GM12878 (cell line): Measurements from ENCODE around the gene SYT1. TPM values are rescaled to one million over a fixed set of nuclear protein-coding genes. Genes with fewer than 3 reads are reported as not detected.

Experiments
- ATAC-seq: fragments of 200-7000 bp; cut with Tn5 transposase; 3 replicates; pipeline ENCODE4 v1.9.1; 2020; ENCODE audit warnings: mild to moderate bottlenecking, moderate library complexity
- BruUV-seq: library from RNA; stranded (reverse); fragments of 400-500 nt; replicated peaks from 2 replicates; lab custom pipeline; 2021; lab: Mats Ljungman, UMichigan
- CTCF ChIA-PET: fragments of 300-600 bp; sonication (Branson Sonifier 250); formaldehyde crosslinking; extraction: SDS; loops from one replicate; lab custom pipeline; 2021; ENCODE audit warnings: inconsistent platforms; lab: Yijun Ruan, JAX
- POLR2A ChIA-PET: fragments of 350-600 bp; formaldehyde crosslinking; extraction: SDS; loops from one replicate; lab custom pipeline; 2021; ENCODE audit warnings: inconsistent platforms; lab: Charles Lee
- RAD21 ChIA-PET: fragments of 300-600 bp; sonication (Branson Sonifier 250); formaldehyde crosslinking; loops from one replicate; lab custom pipeline; 2023; ENCODE audit warnings: antibody characterized with exemption; ENCODE audit not compliant: unreplicated experiment; lab: Charles Lee
- SMC1A ChIA-PET: fragments of 300-600 bp; sonication (Branson Sonifier 250); formaldehyde crosslinking; loops from one replicate; lab custom pipeline; 2023; ENCODE audit not compliant: unreplicated experiment, uncharacterized antibody; lab: Charles Lee
- DNase-seq: peaks from one replicate; pipeline ENCODE4 v3.0.0-alpha.2; 2011; ENCODE audit warnings: low read depth, low spot score
- FAIRE-seq: peaks from 3 replicates; lab custom pipeline; 2011; peaks lifted over from hg19 to GRCh38; lab: Jason Lieb, UNC
- H2AFZ ChIP-seq: 2 replicates; pipeline ENCODE4 v1.6.0; 2011; ENCODE audit warnings: low read depth, low read length, control low read depth; ENCODE audit not compliant: control insufficient read depth
- H3K27ac ChIP-seq: 2 replicates; pipeline ENCODE4 v1.5.1; 2011; ENCODE audit warnings: control low read depth; ENCODE audit not compliant: control insufficient read depth, insufficient read depth
- H3K27me3 ChIP-seq, 2 experiments: replicated peaks in 1 of 2; 2 replicates each; pipeline versions ENCODE4 v1.6.0 to v1.6.1; 2011; ENCODE audit warnings: low read length in 1 of 2; ENCODE audit not compliant: control insufficient read depth in 2 of 2, insufficient read depth in 2 of 2
- H3K36me3 ChIP-seq, 2 experiments: 2 replicates each; pipeline ENCODE4 v1.5.1; 2011; ENCODE audit warnings: low read length in 1 of 2; ENCODE audit not compliant: control insufficient read depth in 2 of 2, insufficient read depth in 2 of 2
- H3K4me1 ChIP-seq: 2 replicates; pipeline ENCODE4 v1.6.1; 2011; ENCODE audit warnings: mild to moderate bottlenecking, low read length, moderate library complexity, mixed read lengths; ENCODE audit not compliant: control insufficient read depth, insufficient read depth
- H3K4me2 ChIP-seq: 2 replicates; pipeline ENCODE4 v1.6.0; 2011; ENCODE audit warnings: control low read depth; ENCODE audit not compliant: control insufficient read depth, insufficient read depth
- H3K4me3 ChIP-seq: fragments of 200-600 bp; sonication (generic); 2 replicates; pipeline ENCODE4 v1.5.1; 2016
- H3K79me2 ChIP-seq: 2 replicates; pipeline ENCODE4 v1.6.0; 2011; ENCODE audit warnings: low read length; ENCODE audit not compliant: control insufficient read depth, insufficient read depth
- H3K9ac ChIP-seq: 2 replicates; pipeline ENCODE4 v1.8.0; 2011; ENCODE audit warnings: low read length, control low read depth, mixed read lengths; ENCODE audit not compliant: control insufficient read depth, insufficient read depth
- H3K9me3 ChIP-seq: replicated peaks from 3 replicates; pipeline ENCODE4 v1.5.1; 2011; ENCODE audit warnings: mild to moderate bottlenecking, low read length; ENCODE audit not compliant: control insufficient read depth, insufficient read depth
- H4K20me1 ChIP-seq: 2 replicates; pipeline ENCODE4 v1.6.0; 2011; ENCODE audit not compliant: control insufficient read depth, insufficient read depth
- CBFB ChIP-seq: IDR thresholded peaks from 2 replicates; pipeline ENCODE4 v1.6.1; 2016; ENCODE audit warnings: antibody characterized with exemption, low read depth
- RUNX3 ChIP-seq: IDR thresholded peaks from 2 replicates; pipeline ENCODE4 v1.6.1; 2012; ENCODE audit warnings: low read length, inconsistent platforms
- WRNIP1 ChIP-seq: IDR thresholded peaks from 2 replicates; pipeline ENCODE4 v1.6.1; 2011; ENCODE audit warnings: low read depth, low read length, improper control_type of control experiment, borderline replicate concordance
- ZBTB33 ChIP-seq: fragments of 450-650 bp; IDR thresholded peaks from 2 replicates; pipeline ENCODE4 v1.6.1; 2017; ENCODE audit warnings: mild to moderate bottlenecking
- WGBS: methylation state at CpG from one replicate; pipeline ENCODE4 v1.1.6; 2016; ENCODE audit warnings: low lambda C conversion rate; ENCODE audit not compliant: insufficient replicate concordance, insufficient coverage; ENCODE audit errors: missing lambda C conversion rate; 5-methylcytosine and 5-hydroxymethylcytosine counted together
- in situ Hi-C: fragments of 300-500 bp; cut with MboI; formaldehyde crosslinking; loops from 9 replicates; pipeline ENCODE4 v1.14.3; 2018; ENCODE audit warnings: mixed read lengths
- intact Hi-C: fragments of 100-400 bp; cut with micrococcal nuclease; formaldehyde crosslinking; loops from one replicate; pipeline ENCODE4 v1.14.2; 2022; ENCODE audit not compliant: unreplicated experiment
- polyA plus RNA-seq, 11 experiments: library from polyadenylated mRNA; depleted of rRNA in 4 of 11; unstranded in 6 of 11; stranded (reverse) in 5 of 11; fragments of >200 nt; fragmentation: Nextera tagmentation in 4 of 11; fragmentation: Illumina TruSeq in 1 of 11; extraction: Ambion mirVana in 4 of 11; extraction: Trizol in 1 of 11; gene quantifications; 1 replicate in 1 of 11; 2 replicates in 10 of 11; pipeline versions ENCODE4 v1.2.1 to v1.2.3, GENCODE V29; 2011 to 2016; ENCODE audit warnings: inconsistent platforms in 2 of 11, missing spikeins in 2 of 11, low read depth in 1 of 11
- total RNA-seq, 4 experiments: library from RNA; depleted of rRNA in 3 of 4; stranded (reverse); fragments of >200 nt in 3 of 4; fragmentation: Illumina TruSeq in 1 of 4; extraction: Trizol in 1 of 4; gene quantifications; 2 replicates each; pipeline versions ENCODE4 v1.2.1 to v1.2.3, GENCODE V29; 2013 to 2021
- TF ChIP-seq, protein P1 (sequence below): fragments of 450-650 bp; IDR thresholded peaks from 2 replicates; pipeline ENCODE4 v1.6.1; 2017; ENCODE audit warnings: mild to moderate bottlenecking, low read depth, inconsistent platforms; ENCODE audit not compliant: poor library complexity, severe bottlenecking
- TF ChIP-seq, protein P2 (sequence below), 3 experiments: IDR thresholded peaks in 2 of 3; conservative IDR thresholded peaks in 1 of 3; 2 replicates each; pipeline ENCODE4 v1.5.1; 2011; ENCODE audit warnings: low read depth in 3 of 3, low read length in 3 of 3, mild to moderate bottlenecking in 3 of 3, control low read depth in 2 of 3, moderate library complexity in 2 of 3, inconsistent platforms in 1 of 3, mixed read lengths in 1 of 3; ENCODE audit not compliant: control insufficient read depth in 2 of 3, insufficient read depth in 1 of 3; ENCODE audit errors: extremely low read depth in 1 of 3
- TF ChIP-seq, protein P3 (sequence below): IDR thresholded peaks from 2 replicates; pipeline ENCODE4 v1.6.1; 2011; ENCODE audit warnings: mild to moderate bottlenecking, low read depth, low read length, moderate library complexity; ENCODE audit not compliant: insufficient replicate concordance

The SYT1 gene
- total and polyA plus RNA-seq, 10 of the 15 experiments (the other 5 are each of a cell fraction or from before 2014, with no cell fraction given) = 0.10 to 0.28 TPM; not detected in 8

- DNase-seq = no peak
- BruUV-seq = no TSS peak
- Histone ChIP-seq H3K36me3 (no peaks in the 10 kb centered on the region), H3K4me3 (peak overlapping the region; percentile 49; the same call in 1 of the 2 replicates), H2AFZ (no peak overlapping the region; the same call in 1 of the 2 replicates), H3K27me3 (peaks cover 2% of the 10 kb centered on the region in 2 experiments; a peak in 3 of 4 replicates), H3K4me1 (peaks cover 3% of the 10 kb centered on the region), H3K9me3 (no peaks in the 10 kb centered on the region), H4K20me1 (no peaks in the 10 kb centered on the region), H3K9ac (no peak overlapping the region), H3K27ac (no peak overlapping the region), H3K79me2 (no peaks in the 10 kb centered on the region), H3K4me2 (peak overlapping the region; percentile 86)
- POLR2A ChIA-PET = no interaction called here
- TF ChIP-seq, protein P1, sequence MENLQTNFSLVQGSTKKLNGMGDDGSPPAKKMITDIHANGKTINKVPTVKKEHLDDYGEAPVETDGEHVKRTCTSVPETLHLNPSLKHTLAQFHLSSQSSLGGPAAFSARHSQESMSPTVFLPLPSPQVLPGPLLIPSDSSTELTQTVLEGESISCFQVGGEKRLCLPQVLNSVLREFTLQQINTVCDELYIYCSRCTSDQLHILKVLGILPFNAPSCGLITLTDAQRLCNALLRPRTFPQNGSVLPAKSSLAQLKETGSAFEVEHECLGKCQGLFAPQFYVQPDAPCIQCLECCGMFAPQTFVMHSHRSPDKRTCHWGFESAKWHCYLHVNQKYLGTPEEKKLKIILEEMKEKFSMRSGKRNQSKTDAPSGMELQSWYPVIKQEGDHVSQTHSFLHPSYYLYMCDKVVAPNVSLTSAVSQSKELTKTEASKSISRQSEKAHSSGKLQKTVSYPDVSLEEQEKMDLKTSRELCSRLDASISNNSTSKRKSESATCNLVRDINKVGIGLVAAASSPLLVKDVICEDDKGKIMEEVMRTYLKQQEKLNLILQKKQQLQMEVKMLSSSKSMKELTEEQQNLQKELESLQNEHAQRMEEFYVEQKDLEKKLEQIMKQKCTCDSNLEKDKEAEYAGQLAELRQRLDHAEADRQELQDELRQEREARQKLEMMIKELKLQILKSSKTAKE = no peak
- no peak for TF ChIP-seq ZBTB33
- no peak for TF ChIP-seq CBFB
- no peak for TF ChIP-seq WRNIP1
- TF ChIP-seq, protein P2, sequence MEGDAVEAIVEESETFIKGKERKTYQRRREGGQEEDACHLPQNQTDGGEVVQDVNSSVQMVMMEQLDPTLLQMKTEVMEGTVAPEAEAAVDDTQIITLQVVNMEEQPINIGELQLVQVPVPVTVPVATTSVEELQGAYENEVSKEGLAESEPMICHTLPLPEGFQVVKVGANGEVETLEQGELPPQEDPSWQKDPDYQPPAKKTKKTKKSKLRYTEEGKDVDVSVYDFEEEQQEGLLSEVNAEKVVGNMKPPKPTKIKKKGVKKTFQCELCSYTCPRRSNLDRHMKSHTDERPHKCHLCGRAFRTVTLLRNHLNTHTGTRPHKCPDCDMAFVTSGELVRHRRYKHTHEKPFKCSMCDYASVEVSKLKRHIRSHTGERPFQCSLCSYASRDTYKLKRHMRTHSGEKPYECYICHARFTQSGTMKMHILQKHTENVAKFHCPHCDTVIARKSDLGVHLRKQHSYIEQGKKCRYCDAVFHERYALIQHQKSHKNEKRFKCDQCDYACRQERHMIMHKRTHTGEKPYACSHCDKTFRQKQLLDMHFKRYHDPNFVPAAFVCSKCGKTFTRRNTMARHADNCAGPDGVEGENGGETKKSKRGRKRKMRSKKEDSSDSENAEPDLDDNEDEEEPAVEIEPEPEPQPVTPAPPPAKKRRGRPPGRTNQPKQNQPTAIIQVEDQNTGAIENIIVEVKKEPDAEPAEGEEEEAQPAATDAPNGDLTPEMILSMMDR (IDR thresholded peaks at IDR 0.05 in 2 of 3, conservative IDR thresholded peaks at IDR 0.05 in 1 of 3; ENCODE audit: control insufficient read depth in 2 of 3, extremely low read depth in 1 of 3, insufficient read depth in 1 of 3, low read depth in 3 of 3, low read length in 3 of 3) = no peak
- 0 out of 2 replicates have a peak, but pooled peaks have one; percentile 6 for TF ChIP-seq RUNX3
- TF ChIP-seq, protein P3, sequence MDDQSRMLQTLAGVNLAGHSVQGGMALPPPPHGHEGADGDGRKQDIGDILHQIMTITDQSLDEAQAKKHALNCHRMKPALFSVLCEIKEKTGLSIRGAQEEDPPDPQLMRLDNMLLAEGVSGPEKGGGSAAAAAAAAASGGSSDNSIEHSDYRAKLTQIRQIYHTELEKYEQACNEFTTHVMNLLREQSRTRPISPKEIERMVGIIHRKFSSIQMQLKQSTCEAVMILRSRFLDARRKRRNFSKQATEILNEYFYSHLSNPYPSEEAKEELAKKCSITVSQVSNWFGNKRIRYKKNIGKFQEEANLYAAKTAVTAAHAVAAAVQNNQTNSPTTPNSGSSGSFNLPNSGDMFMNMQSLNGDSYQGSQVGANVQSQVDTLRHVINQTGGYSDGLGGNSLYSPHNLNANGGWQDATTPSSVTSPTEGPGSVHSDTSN = no peak
- FAIRE-seq = no peak
- SMC1A ChIA-PET = interaction anchor here (0.9 to 2.0 kb wide), 2 partner anchors 8 to 10 kb away, joined by 3 to 6 read pairs; no protein-coding TSS in a partner anchor
- intact Hi-C loops = no loop called here
- CTCF ChIA-PET = no interaction called here
- peak; percentile 81 for ATAC-seq
- in situ Hi-C loops = no loop called here
- 4% methylated on average over 41 of the region's 41 CpGs for WGBS
- RAD21 ChIA-PET = no interaction called here
Measured at GRCh38 chr12:78863482-78864402, 832 bp upstream of the SYT1 start.
